ENCODE data around the gene BMP5.

- TF ChIP-seq CTCF (IDR thresholded peaks at IDR 0.05 in 4 of 5, conservative IDR thresholded peaks at IDR 0.05 in 1 of 5) (no peak), POLR2A (IDR thresholded peaks at IDR 0.05) (no peak)
Observed at GRCh38 chr6:55782275-55782674, 93.1 kb downstream of the BMP5 start.
